GM18508 (cell line): ENCODE measurements around the gene PCNX2.

ENCODE experiments used
- ATAC-seq: cut with Tn5 transposase; IDR thresholded peaks from one replicate; pipeline ENCODE4 v1.9.1; 2021; ENCODE audit warnings: moderate number of reproducible peaks; ENCODE audit not compliant: insufficient read depth, unreplicated experiment

The PCNX2 gene

GRCh38 chr1:233268389-233269022, 27.0 kb downstream of the PCNX2 start:
- ATAC-seq, result no peak

GRCh38 chr1:233261695-233262094, 33.8 kb downstream of the PCNX2 start:
- ATAC-seq, result no peak

GRCh38 chr1:233261206-233261605, 34.3 kb downstream of the PCNX2 start:
- ATAC-seq, result peak; percentile 98

GRCh38 chr1:233257786-233258185, 37.7 kb downstream of the PCNX2 start:
- no peak for ATAC-seq

GRCh38 chr1:233256789-233257188, 38.7 kb downstream of the PCNX2 start:
- no peak for ATAC-seq

DNA sequence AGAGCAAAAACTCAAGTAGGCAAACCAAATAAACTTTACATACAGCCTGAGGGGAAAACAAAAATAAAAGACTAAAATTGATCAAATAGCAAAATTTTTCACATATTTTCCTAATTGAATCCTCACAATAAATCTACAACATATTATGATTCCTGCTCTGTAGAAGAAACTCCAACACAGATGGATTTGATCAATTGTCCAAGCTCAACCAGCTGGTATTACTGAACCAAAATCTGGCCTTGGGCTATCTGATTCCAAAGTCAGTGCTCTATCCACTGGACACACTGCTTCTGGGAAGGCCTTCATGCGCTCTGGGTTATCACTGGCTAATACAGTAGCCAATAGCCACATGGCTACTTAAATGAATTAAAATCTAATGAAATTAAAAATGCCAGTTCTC, 39.3 kb downstream of the PCNX2 start:
- ATAC-seq, result no peak

DNA sequence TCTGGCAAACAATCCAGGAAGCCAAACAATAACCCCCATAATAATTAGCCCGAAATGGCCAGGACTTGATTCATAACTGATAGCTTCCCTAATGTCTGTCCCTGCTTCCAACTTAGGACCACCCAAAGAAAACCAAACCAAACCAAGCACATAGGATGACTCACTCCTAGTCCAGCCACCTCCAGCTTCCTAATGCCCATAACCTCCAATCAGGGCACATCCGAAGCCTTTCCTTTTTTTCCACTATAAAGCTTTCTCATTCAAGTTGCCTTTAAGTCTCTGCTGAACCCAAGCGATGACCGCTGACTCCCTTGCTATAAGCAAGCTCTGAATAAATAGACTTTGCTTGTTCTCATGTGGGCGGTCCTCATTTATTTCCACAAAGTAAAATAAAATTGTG, 40.4 kb downstream of the PCNX2 start:
- ATAC-seq, result no peak

GRCh38 chr1:233253832-233254331, 41.6 kb downstream of the PCNX2 start:
- no peak for ATAC-seq

DNA sequence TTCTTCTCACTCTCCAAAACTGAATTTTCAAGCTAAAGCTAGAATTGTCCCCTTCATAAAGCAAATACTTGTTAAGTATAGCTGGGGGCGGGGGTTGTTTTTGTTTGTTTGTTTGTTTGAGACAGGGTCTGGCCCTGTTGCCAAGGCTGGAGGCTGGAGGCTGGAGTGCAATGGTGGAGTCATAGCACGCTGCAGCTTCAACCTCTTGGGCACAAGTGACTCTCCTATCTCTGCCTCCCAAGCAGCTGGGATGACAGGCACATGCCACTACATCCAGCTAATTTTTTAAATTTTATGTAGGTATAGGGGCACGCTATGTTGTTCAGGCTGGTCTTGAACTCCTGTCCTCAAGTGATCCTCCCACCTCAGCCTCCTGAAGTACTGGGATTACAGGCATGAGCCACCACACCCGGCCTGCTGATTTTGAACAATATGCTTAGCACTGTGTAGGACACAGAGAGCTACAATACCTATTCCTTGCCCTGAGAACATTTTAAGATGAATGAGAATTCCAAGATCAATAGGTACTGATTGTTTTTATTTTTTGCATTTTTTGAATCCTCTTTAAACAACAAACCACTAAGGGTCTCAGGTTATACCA, 42.2 kb downstream of the PCNX2 start:
- no peak for ATAC-seq

GRCh38 chr1:233252441-233252840, 43.1 kb downstream of the PCNX2 start:
- ATAC-seq, result no peak

DNA sequence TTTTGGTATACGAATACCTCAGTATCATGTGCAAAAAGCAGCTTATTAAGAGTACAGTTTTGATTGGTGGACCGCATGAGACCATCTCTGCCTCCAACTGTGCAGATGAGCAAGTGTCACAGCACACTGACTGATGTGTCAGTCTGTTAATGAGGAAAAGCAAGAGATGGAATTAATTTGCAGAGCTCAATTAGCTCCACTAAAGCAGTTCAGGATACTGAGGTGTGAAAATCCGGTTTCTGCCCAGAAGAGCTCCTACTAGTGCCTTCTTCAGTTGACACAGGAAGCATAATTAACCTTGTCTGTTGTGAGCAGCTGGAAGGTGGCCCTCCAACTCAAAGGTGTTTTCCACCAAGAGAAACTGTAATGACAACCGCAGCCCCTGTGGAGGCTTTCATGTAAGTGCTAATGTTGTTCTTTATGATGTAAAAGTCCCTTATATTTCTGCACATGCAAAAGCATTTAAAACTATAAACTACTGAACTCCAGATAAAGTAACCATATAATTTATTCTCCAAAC, 44.3 kb downstream of the PCNX2 start:
- no peak for ATAC-seq

DNA sequence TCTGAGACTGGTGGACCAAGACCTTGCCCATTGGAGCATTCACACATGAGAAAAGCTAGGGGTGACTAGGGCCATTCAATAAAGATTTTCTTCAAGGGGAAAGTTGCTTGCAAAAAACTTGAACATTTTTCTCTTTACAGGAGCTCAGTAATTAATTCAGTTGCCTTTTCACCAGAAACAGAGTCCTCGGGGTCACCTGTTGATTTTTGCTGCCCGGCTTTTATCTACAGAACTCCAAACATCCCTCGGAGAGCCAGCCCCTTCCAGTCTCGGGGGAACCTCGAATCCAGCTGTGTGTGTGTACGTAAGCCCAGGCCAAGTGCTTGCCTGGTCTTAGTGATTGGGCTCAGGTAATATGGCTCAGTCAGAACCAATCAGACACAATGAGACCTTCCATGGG, 47.5 kb downstream of the PCNX2 start:
- ATAC-seq, result no peak

DNA sequence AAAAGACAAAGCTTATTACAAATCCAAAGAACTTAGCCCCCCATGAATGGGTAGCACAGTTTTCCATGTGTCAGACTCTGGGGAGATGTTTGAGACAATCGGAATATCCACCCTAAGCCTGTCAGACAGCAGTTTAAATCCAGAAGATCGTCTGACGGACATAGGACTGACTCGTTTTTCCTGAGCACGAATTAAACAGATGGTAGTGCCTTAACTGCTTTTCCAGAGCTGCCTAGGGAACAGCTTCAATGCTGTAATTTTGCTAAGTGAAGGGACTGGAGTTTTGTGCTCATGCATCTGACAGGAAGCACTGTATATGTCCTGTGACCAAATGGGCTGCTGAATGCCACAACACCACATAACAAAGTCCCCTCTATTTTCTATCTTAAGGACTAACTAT, 48.6 kb downstream of the PCNX2 start:
- no peak for ATAC-seq

DNA sequence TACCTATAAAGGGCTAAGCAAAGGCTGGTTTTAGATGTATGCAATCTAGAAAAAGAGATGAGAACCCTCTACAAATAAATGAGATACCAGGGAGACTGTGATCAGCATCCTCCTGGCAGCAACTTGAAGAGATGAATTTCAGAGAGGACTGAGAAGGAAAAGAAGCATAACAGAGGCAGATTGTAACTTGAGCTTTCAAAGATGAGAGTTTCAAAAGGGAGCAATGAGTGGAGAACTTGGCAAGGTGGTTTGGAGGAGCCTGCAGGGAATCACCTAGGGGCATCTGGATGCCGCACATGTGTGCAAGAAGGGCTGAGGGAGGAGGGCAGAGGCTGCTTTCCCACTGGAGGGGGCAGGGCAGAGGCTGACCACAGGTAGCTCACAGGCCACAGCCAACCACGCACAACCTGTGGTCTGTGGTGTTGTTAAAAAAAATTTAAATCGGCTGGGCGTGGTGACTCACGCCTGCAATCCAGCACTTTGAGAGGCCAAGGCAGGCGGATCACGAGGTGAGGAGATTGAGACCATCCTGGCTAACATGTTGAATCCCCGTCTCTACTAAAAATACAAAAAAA, 50.2 kb downstream of the PCNX2 start:
- ATAC-seq, result no peak

GRCh38 chr1:233244183-233244582, 51.3 kb downstream of the PCNX2 start:
- no peak for ATAC-seq

DNA sequence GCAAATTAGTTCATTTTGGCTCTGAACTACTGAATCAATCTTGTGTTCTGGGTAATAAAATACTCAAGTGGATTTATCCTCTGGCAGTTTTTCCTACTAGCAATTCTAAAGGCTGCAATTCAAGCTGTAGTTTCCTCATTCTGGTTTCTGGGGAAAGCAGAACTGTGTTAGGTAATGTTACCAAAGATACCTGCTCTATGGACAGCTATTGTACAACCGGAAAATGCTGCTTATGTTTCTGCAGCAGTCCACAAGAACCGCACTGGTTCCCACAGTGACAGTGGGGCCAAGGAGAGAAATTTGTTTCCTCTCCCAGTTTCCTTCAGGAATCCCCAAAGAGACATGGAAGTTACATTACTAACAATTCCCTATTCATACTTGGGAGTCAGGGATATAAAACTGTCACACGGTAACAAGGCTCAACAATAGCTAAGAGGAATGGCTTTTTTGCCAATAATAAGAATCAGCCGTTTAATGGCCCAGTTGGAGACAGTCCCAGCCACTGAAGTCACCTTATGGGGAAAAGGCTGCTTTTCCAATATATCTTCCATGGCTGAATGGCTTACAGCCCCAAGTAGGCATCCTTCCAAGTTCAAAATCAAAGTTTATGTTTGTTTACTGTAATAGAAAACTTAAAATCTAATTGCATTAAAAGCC, 52.6 kb downstream of the PCNX2 start:
- ATAC-seq, result no peak

GRCh38 chr1:233241759-233242158, 53.8 kb downstream of the PCNX2 start:
- ATAC-seq, result no peak

- no peak for ATAC-seq
Measured at GRCh38 chr1:233240829-233241682, 54.5 kb downstream of the PCNX2 start.

- ATAC-seq, result no peak
Measured at GRCh38 chr1:233240371-233240770, 55.2 kb downstream of the PCNX2 start.

GRCh38 chr1:233238884-233239431, 56.6 kb downstream of the PCNX2 start:
- no peak for ATAC-seq
